Keratinocyte (primary cell): ENCODE data around the gene CHERP.

Source experiments
- CTCF ChIP-seq, 3 experiments: IDR thresholded peaks in 1 of 3; conservative IDR thresholded peaks in 1 of 3; optimal IDR thresholded peaks in 1 of 3; 2 replicates in 2 of 3; 3 replicates in 1 of 3; pipeline versions ENCODE3 to v1.5.1; 2011; ENCODE audit warnings: low read length in 3 of 3, mild to moderate bottlenecking in 3 of 3, moderate library complexity in 2 of 3, control low read depth in 1 of 3, inconsistent platforms in 1 of 3; ENCODE audit not compliant: insufficient read depth in 2 of 3; ENCODE audit errors: extremely low read depth in 1 of 3
- EZH2 ChIP-seq: IDR thresholded peaks from one replicate; pipeline ENCODE4 v1.6.1; 2012; ENCODE audit warnings: inconsistent platforms, mild to moderate bottlenecking, low read length, moderate library complexity

- TF ChIP-seq CTCF (optimal IDR thresholded peaks at IDR 0.05 in 1 of 3, IDR thresholded peaks at IDR 0.05 in 1 of 3, conservative IDR thresholded peaks at IDR 0.05 in 1 of 3; ENCODE audit: extremely low read depth in 1 of 3, insufficient read depth in 2 of 3, low read length in 3 of 3): no peak
- no peak for TF ChIP-seq EZH2
These were observed 24.5 kb upstream of the CHERP start for GRCh38 chr19:16566702-16567101.
